ENCODE data around the gene CCDC178.
"Not testable (repeated sequence)": the region's sequence is repeated elsewhere in the genome, so short reads cannot be mapped to it uniquely, and the experiment has no call there.

The CCDC178 gene

GRCh38 chr18:32975501-32975900, 465.0 kb downstream of the CCDC178 start:
- no peak for DNase-seq

GRCh38 chr18:32975163-32975436, 465.4 kb downstream of the CCDC178 start:
- DNase-seq, result no peak

- DNase-seq, result no peak
These were observed 465.9 kb downstream of the CCDC178 start for GRCh38 chr18:32974421-32975162.

GRCh38 chr18:32968248-32968647, 472.3 kb downstream of the CCDC178 start:
- DNase-seq, result no peak

GRCh38 chr18:32966141-32966540, 474.4 kb downstream of the CCDC178 start:
- DNase-seq, result no peak

- DNase-seq, result no peak
These were observed 479.0 kb downstream of the CCDC178 start for GRCh38 chr18:32961538-32961937.

- no peak for DNase-seq
These were observed 481.8 kb downstream of the CCDC178 start for GRCh38 chr18:32958746-32959145.

GRCh38 chr18:32956591-32957315, 483.8 kb downstream of the CCDC178 start:
- DNase-seq, result no peak

- not testable (repeated sequence) for DNase-seq
These were observed 488.2 kb downstream of the CCDC178 start for GRCh38 chr18:32952318-32952717.

GRCh38 chr18:32937597-32937996, 502.9 kb downstream of the CCDC178 start:
- DNase-seq, result no peak

GRCh38 chr18:32937066-32937465, 503.5 kb downstream of the CCDC178 start:
- no peak for DNase-seq

- DNase-seq, result no peak
These were observed 506.3 kb downstream of the CCDC178 start for GRCh38 chr18:32934201-32934600.

- DNase-seq, result no peak
These were observed 509.7 kb downstream of the CCDC178 start for GRCh38 chr18:32930695-32931301.

GRCh38 chr18:32929213-32929612, 511.3 kb downstream of the CCDC178 start:
- no peak for DNase-seq

GRCh38 chr18:32922951-32923430, 517.5 kb downstream of the CCDC178 start:
- DNase-seq, result no peak

- no peak for DNase-seq
These were observed 519.4 kb downstream of the CCDC178 start for GRCh38 chr18:32920796-32921787.

- DNase-seq, result no peak
These were observed 520.7 kb downstream of the CCDC178 start for GRCh38 chr18:32919799-32920198.

GRCh38 chr18:32918692-32919250, 521.8 kb downstream of the CCDC178 start:
- DNase-seq, result no peak

- no peak for DNase-seq
These were observed 525.0 kb downstream of the CCDC178 start for GRCh38 chr18:32915516-32915915.

- no peak for DNase-seq
These were observed 528.7 kb downstream of the CCDC178 start for GRCh38 chr18:32911660-32912284.

GRCh38 chr18:32910694-32911296, 529.7 kb downstream of the CCDC178 start:
- DNase-seq, result no peak

Measured in central memory CD4-positive, alpha-beta T cell (primary cell).